ENCODE data around the gene CRACR2A.

Gene CRACR2A

DNA sequence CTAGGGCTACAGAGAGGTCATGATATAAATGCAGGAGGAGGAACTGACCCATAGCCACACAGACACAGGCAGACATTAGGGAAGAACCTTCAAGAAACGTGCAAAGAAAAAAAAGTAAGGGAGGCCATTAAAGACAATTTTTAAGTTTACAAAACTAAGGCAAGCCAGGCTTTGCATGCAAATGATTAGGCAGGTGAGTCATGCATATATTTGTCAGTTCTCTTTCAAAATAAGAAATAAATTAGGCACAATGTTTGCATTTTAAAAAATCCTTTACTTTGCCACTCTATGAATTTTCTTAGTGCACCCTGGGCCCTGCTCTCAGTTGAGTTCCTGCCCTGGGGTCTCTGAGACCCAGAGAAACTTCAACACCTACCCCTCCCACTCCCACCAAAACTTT, 186.9 kb downstream of the CRACR2A start:
- no peak for DNase-seq (ENCODE audit: low read depth in 3 of 3)
